Neutrophil (primary cell): ENCODE results near the gene GGACT.
A peak's percentile ranks its signal among the peaks of the same experiment; 100 is the strongest.

Source experiments
- H3K27ac ChIP-seq: fragments of 200-600 bp; sonication (generic); 2 replicates; pipeline ENCODE4 v1.5.1; 2016; ENCODE audit warnings: mild to moderate bottlenecking, moderate library complexity
- H3K27me3 ChIP-seq: fragments of 200-600 bp; sonication (generic); 2 replicates; pipeline ENCODE4 v1.6.0; 2016; ENCODE audit warnings: mild to moderate bottlenecking
- H3K36me3 ChIP-seq: fragments of 200-600 bp; sonication (generic); 2 replicates; pipeline ENCODE4 v1.5.1; 2017
- H3K4me1 ChIP-seq, 2 experiments: fragments of 200-600 bp in 1 of 2; sonication (generic) in 1 of 2; 1 replicate in 1 of 2; 2 replicates in 1 of 2; pipeline versions ENCODE4 v1.5.1 to v1.6.1; 2013 to 2016; ENCODE audit warnings: low read depth in 1 of 2, low read length in 1 of 2, mild to moderate bottlenecking in 1 of 2, moderate library complexity in 1 of 2; ENCODE audit not compliant: control insufficient read depth in 1 of 2, insufficient read depth in 1 of 2
- H3K4me3 ChIP-seq, 2 experiments: fragments of 200-600 bp in 1 of 2; sonication (generic) in 1 of 2; 1 replicate in 1 of 2; 2 replicates in 1 of 2; pipeline ENCODE4 v1.5.1; 2013 to 2016; ENCODE audit warnings: low read depth in 1 of 2, low read length in 1 of 2, mild to moderate bottlenecking in 1 of 2, moderate library complexity in 1 of 2
- H3K9me3 ChIP-seq: fragments of 200-600 bp; sonication (generic); 2 replicates; pipeline ENCODE4 v1.5.1; 2016
- CTCF ChIP-seq: fragments of 200-600 bp; sonication (generic); IDR thresholded peaks from 2 replicates; pipeline ENCODE4 v1.5.1; 2016; ENCODE audit warnings: antibody characterized with exemption

The GGACT gene

GRCh38 chr13:100503622-100504021 is 85.0 kb downstream of the GGACT start:
- Histone ChIP-seq H3K27ac (no peak overlapping the region), H3K27me3 (no peaks in the 10 kb centered on the region), H3K4me3 (no peak overlapping the region), H3K9me3 (no peaks in the 10 kb centered on the region), H3K4me1 (peaks cover 4 to 18% of the 10 kb centered on the region in 2 experiments), H3K36me3 (no peaks in the 10 kb centered on the region)
- no peak for TF ChIP-seq CTCF

GRCh38 chr13:100502446-100502845 is 86.1 kb downstream of the GGACT start:
- no peaks in the 10 kb centered on the region for H3K27me3 ChIP-seq

GRCh38 chr13:100497389-100497788 is 91.2 kb downstream of the GGACT start:
- Histone ChIP-seq H3K9me3 (no peaks in the 10 kb centered on the region), H3K4me1 (peaks cover 46 to 51% of the 10 kb centered on the region in 2 experiments), H3K4me3 (no peak overlapping the region), H3K27ac (peak overlapping the region; percentile 61), H3K36me3 (no peaks in the 10 kb centered on the region), H3K27me3 (no peaks in the 10 kb centered on the region)
- TF ChIP-seq CTCF, result no peak

More at GRCh38 chr13:100502446-100502845, 86.1 kb downstream of the GGACT start:
- Histone ChIP-seq H3K36me3 (no peaks in the 10 kb centered on the region), H3K4me1 (peaks cover 11 to 24% of the 10 kb centered on the region in 2 experiments), H3K9me3 (no peaks in the 10 kb centered on the region), H3K27ac (no peak overlapping the region), H3K4me3 (no peak overlapping the region)
- no peak for TF ChIP-seq CTCF

- peaks cover 65 to 70% of the 10 kb centered on the region in 2 experiments for H3K4me1 ChIP-seq
- TF ChIP-seq CTCF, result no peak
These were observed 93.1 kb downstream of the GGACT start for GRCh38 chr13:100495455-100495854.

GRCh38 chr13:100493418-100493817 is 95.2 kb downstream of the GGACT start:
- no peaks in the 10 kb centered on the region for H3K27me3 ChIP-seq
- peak overlapping the region; percentile 86 for H3K27ac ChIP-seq
- TF ChIP-seq CTCF, result no peak
- peaks cover 78 to 83% of the 10 kb centered on the region in 2 experiments for H3K4me1 ChIP-seq
- H3K9me3 ChIP-seq, result no peaks in the 10 kb centered on the region
- H3K36me3 ChIP-seq, result no peaks in the 10 kb centered on the region
- peak overlapping the region; percentile 3 to 23 for H3K4me3 ChIP-seq

More at GRCh38 chr13:100495455-100495854, 93.1 kb downstream of the GGACT start:
- no peak overlapping the region for H3K4me3 ChIP-seq
- no peaks in the 10 kb centered on the region for H3K36me3 ChIP-seq
- no peaks in the 10 kb centered on the region for H3K9me3 ChIP-seq
- H3K27me3 ChIP-seq, result no peaks in the 10 kb centered on the region
- H3K27ac ChIP-seq, result no peak overlapping the region
